Measurements from ENCODE around the gene PLIN1.

PLIN1 gene

DNA sequence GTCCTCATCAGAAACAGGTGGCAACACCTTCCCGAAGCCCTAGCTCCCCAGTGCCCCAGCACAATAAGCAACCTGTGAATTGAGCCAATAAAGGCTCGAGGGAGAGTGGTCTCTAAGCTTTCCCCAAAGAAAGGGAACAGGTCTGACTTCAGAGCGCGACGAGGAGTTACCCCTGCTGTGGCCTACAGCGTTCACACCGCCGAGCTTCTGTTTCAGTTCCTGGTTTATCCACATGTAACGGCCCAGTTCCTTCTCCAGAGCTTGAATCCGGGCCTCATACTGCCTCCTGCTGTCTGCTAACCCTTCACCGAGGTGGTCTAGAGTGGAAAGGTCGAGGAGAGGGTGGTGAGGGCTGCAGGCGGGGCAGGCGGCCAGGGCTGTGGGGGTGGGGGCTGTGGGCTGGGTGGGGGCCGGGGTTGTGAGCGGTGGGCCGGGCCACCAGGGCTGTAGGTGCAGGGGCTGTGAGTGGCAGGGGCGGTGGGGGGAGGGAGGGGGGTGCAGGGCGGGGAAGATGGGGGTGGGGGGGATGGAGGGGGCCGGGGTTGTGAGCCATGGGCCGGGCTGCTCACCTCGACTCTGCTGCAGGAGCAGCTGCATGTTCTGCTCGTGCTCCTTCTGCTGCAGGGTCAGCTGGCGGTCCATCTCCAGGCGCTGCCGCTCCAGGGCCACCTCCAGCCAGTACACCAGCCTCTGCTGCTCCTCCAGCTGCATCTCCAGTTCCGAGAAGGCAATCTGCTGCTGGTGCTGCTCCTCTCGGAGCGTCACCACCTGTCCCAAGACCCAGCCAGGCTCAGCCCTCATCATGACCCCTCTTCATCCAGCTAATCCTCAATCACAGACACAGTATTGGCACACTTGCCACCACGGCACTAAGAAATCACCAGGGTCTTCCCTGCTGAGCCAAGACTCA, 50.1 kb downstream of the PLIN1 start:
- DNase-seq (ENCODE audit: low spot score), result no peak

DNA sequence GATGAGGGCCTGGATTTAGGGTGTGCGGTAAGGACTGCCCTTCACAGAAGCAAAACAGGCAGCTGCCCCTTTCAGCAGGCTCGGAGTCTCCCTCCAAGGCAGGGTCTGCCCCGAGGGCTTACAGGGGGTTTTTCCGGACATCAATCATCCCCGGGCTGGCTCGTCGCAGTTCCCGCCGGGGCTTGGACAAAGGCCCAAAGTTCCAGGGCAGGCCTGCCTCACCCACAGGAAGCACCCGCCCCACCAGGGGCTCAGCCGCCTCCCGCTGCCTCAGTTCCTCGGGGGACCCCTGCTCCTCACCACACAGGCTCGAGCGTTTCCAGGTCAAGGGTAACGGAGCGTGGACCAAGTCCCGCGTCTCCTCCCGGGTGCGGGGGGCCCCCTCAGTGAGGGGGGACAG, 50.9 kb downstream of the PLIN1 start:
- no peak for DNase-seq (ENCODE audit: low spot score)

DNA sequence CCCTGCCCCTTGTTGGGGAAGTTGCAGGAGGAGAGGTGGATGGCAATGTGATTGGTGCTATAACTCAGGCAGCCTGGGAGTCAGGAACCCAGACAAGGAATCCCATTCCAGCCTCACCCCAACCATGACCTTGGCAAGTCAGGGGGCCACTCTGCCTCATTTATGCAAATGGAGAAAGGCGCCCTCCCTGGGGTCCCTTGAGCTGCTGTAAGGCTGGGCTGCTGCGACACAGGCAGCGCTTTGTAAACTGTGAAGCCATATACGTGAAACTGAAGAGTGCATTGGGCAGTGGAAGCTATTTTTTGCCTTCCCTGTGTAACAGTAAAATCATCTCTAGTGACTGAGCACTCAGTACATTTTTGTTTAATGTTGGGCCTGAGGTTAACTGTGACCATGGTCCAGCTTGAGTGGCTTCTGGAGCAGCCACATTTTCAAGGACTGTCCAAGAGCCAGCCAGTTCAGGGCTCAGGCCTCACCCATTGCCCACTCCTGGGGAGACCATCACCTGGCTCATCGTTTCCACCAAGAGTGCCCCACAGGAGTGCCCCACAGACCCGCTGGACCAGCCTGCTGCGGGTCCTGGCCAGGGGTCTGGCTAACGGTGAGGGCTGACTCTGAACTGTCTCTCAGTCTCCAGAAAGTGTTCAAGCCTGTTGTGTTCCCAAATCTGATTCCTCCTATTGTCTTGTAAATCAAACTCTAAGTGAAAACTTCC, 51.8 kb downstream of the PLIN1 start:
- DNase-seq (ENCODE audit: low spot score), result no peak

DNA sequence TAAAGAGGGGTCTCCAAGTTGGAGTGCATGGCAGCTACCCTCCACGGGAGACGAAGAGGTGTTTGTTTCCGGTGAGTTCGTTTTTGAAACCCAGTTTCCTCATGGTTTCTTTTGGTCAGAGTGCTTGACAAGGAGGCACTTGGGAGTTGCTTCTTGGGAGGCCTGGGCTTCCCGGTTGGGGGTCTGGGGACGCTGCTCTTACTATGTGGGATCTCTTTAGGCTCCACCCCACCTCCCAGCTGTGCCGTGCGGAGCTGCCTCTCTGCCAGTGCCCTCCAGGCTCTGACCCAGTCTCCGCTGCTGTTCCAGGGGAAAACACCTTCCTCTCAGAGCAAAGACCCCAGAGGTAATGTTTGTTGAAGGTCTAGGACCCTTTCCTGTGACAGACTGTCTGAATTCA, 53.5 kb downstream of the PLIN1 start:
- DNase-seq (ENCODE audit: low spot score), result no peak

DNA sequence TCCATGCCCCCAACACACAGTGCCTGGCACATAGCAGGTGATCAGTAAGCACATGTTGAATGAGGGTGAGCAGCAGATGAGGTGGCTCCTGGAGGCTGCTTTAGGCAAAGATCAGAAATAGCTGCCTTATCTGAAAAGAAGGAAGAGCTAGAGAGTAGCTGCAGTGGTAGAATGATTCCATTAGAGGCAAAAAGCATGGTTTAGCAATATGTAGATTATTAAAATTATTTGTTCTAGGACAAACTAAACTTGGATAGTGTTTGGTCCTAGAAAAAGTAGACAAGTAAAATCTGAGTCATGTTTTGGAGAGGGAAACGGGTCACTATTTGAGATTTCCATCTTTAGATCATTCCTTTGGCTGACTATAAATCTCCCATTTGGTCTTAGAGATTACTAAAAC, 56.0 kb downstream of the PLIN1 start:
- no peak for DNase-seq (ENCODE audit: low spot score)

DNA sequence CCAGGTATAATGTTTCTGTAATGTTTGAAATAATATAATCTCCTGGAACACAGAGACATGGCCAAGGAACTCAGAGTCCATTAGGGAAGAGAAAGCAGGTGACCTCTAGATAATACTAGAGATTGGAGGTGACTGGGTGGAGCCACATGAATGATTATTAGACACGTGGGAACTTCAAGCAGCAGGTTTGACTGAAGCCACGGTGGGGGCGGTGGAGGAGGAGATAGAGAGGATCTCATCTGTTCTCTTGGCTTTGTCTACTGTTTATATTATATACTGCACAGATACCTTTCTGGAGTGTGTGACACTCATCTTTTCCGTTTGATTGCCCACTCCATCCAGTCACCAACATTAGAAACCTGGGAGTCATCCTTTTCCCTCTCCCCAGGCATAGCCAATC, 57.6 kb downstream of the PLIN1 start:
- no peak for DNase-seq (ENCODE audit: low spot score)

DNA sequence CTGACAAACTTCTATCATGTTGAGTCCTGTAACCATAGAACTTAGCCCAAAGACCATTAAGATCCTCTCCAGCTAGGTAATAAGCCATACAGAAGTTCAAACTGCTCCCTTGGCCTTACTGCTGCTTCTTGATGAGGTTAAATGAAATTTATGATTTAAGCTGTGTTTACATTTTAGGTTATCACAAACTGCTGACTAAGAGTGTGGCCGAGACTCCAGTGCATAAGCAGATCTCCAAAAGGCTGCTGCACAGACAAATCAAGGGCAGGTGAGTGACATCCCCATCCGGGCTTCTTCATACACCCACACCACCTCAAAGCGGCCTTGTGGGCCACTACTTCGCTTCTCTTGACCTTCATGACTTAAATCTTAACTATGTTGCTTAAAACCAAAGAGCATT, 62.9 kb downstream of the PLIN1 start:
- DNase-seq (ENCODE audit: low spot score), result no peak

DNA sequence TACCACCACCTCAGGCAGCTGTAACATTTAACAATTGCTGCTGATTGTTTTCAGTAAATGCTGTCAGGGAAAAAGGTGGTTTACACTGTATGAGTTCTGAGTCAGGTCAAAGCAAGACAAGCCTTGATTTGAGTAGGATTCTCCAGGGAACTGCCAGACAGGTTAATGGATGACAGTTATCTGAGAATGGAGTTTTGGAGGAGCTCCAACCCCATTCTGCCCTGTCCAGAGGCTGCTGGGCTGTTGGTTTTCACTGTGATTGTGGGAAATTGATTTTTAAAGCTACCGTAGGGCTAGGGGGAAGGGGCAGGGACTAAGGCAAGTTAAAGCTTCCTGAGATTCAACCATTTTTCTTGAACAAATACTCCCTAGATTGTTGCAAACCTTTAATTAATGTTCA, 64.0 kb downstream of the PLIN1 start:
- DNase-seq (ENCODE audit: low spot score), result no peak

Small RNA genes within 50 kb of the gene (small RNA-seq; reads per million reads assigned to genes)
- 0 to 0.09 reads per million in 2 experiments for gene RNU6-132P

All from SK-N-DZ (cell line).